HEK293 (cell line): Measurements from ENCODE around the gene FIG4.

Experiments
- BCL6B ChIP-seq: fragments of 450-650 bp; formaldehyde crosslinking; IDR thresholded peaks from 2 replicates; pipeline ENCODE4 v1.5.1; 2017; ENCODE audit warnings: missing biosample characterization, missing genetic modification characterization
- GLI4 ChIP-seq: fragments of 450-650 bp; formaldehyde crosslinking; IDR thresholded peaks from 2 replicates; pipeline ENCODE4 v1.5.1; 2016; ENCODE audit warnings: missing biosample characterization, missing genetic modification characterization
- GLIS2 ChIP-seq: fragments of 450-650 bp; formaldehyde crosslinking; IDR thresholded peaks from 2 replicates; pipeline ENCODE4 v1.5.1; 2016; ENCODE audit warnings: missing biosample characterization, missing genetic modification characterization
- HOXD13 ChIP-seq: sonication (generic); formaldehyde crosslinking; IDR thresholded peaks from 2 replicates; pipeline ENCODE4 v1.8.0; 2022; ENCODE audit warnings: missing genetic modification reagents, borderline replicate concordance
- PRDM4 ChIP-seq: fragments of 450-650 bp; formaldehyde crosslinking; IDR thresholded peaks from 2 replicates; pipeline ENCODE4 v1.5.1; 2017; ENCODE audit warnings: missing biosample characterization, missing genetic modification characterization
- SALL2 ChIP-seq: fragments of 450-650 bp; formaldehyde crosslinking; IDR thresholded peaks from 2 replicates; pipeline ENCODE4 v1.5.0; 2017; ENCODE audit warnings: missing biosample characterization, mild to moderate bottlenecking, missing genetic modification characterization, borderline replicate concordance
- TSHZ1 ChIP-seq: fragments of 450-650 bp; formaldehyde crosslinking; IDR thresholded peaks from 2 replicates; pipeline ENCODE4 v1.5.1; 2016; ENCODE audit warnings: missing biosample characterization, missing genetic modification characterization, borderline replicate concordance
- ZFP3 ChIP-seq: fragments of 450-650 bp; formaldehyde crosslinking; IDR thresholded peaks from 2 replicates; pipeline ENCODE4 v1.5.1; 2016; ENCODE audit warnings: low read depth, missing biosample characterization, missing genetic modification characterization
- ZNF10 ChIP-seq: fragments of 450-650 bp; formaldehyde crosslinking; IDR thresholded peaks from 2 replicates; pipeline ENCODE4 v1.5.1; 2017; ENCODE audit warnings: missing biosample characterization, missing genetic modification characterization
- ZNF114 ChIP-seq: fragments of 450-650 bp; formaldehyde crosslinking; IDR thresholded peaks from 2 replicates; pipeline ENCODE4 v1.5.0; 2017; ENCODE audit warnings: missing biosample characterization, missing genetic modification characterization
- ZNF132 ChIP-seq: fragments of 450-650 bp; formaldehyde crosslinking; IDR thresholded peaks from 2 replicates; pipeline ENCODE4 v1.5.1; 2017; ENCODE audit warnings: missing biosample characterization, missing genetic modification characterization, borderline replicate concordance
- ZNF175 ChIP-seq: fragments of 450-650 bp; formaldehyde crosslinking; IDR thresholded peaks from 2 replicates; pipeline ENCODE4 v1.5.1; 2016; ENCODE audit warnings: missing biosample characterization, missing genetic modification characterization
- ZNF24 ChIP-seq: fragments of 450-650 bp; formaldehyde crosslinking; IDR thresholded peaks from 2 replicates; pipeline ENCODE4 v1.5.1; 2016; ENCODE audit warnings: missing biosample characterization, missing genetic modification characterization
- ZNF248 ChIP-seq: fragments of 450-650 bp; formaldehyde crosslinking; IDR thresholded peaks from 2 replicates; pipeline ENCODE4 v1.5.1; 2017; ENCODE audit warnings: missing biosample characterization, missing genetic modification characterization
- ZNF335 ChIP-seq: fragments of 450-650 bp; formaldehyde crosslinking; conservative IDR thresholded peaks from 2 replicates; pipeline ENCODE4 v1.5.1; 2016; ENCODE audit warnings: missing biosample characterization, missing genetic modification characterization
- ZNF366 ChIP-seq: fragments of 450-650 bp; formaldehyde crosslinking; conservative IDR thresholded peaks from 2 replicates; pipeline ENCODE4 v1.5.1; 2016; ENCODE audit warnings: missing biosample characterization, missing genetic modification characterization
- ZNF423 ChIP-seq: fragments of 450-650 bp; formaldehyde crosslinking; IDR thresholded peaks from 2 replicates; pipeline ENCODE4 v1.5.1; 2016; ENCODE audit warnings: missing biosample characterization, missing genetic modification characterization
- ZNF473 ChIP-seq: fragments of 450-650 bp; formaldehyde crosslinking; IDR thresholded peaks from 2 replicates; pipeline ENCODE4 v1.5.1; 2017; ENCODE audit warnings: missing biosample characterization, missing genetic modification characterization
- ZNF530 ChIP-seq: fragments of 450-650 bp; formaldehyde crosslinking; IDR thresholded peaks from 2 replicates; pipeline ENCODE4 v1.5.1; 2016; ENCODE audit warnings: low read depth, missing biosample characterization, missing genetic modification characterization
- ZNF544 ChIP-seq: fragments of 450-650 bp; formaldehyde crosslinking; IDR thresholded peaks from 2 replicates; pipeline ENCODE4 v1.5.0; 2017; ENCODE audit warnings: missing biosample characterization, missing genetic modification characterization
- ZNF548 ChIP-seq: fragments of 450-650 bp; formaldehyde crosslinking; IDR thresholded peaks from 2 replicates; pipeline ENCODE4 v1.5.1; 2016; ENCODE audit warnings: missing biosample characterization, missing genetic modification characterization
- ZNF549 ChIP-seq: fragments of 450-650 bp; IDR thresholded peaks from 2 replicates; pipeline ENCODE4 v1.5.1; 2018; ENCODE audit warnings: missing biosample characterization, missing genetic modification characterization, mild to moderate bottlenecking, inconsistent platforms, moderate library complexity
- ZNF623 ChIP-seq: fragments of 450-650 bp; formaldehyde crosslinking; IDR thresholded peaks from 2 replicates; pipeline ENCODE4 v1.5.1; 2016; ENCODE audit warnings: missing biosample characterization, missing genetic modification characterization
- ZNF624 ChIP-seq: fragments of 450-650 bp; formaldehyde crosslinking; IDR thresholded peaks from 2 replicates; pipeline ENCODE4 v1.5.1; 2017; ENCODE audit warnings: missing biosample characterization, missing genetic modification characterization
- ZSCAN23 ChIP-seq: fragments of 450-650 bp; formaldehyde crosslinking; IDR thresholded peaks from 2 replicates; pipeline ENCODE4 v1.5.1; 2016; ENCODE audit warnings: missing biosample characterization, missing genetic modification characterization
- ZSCAN4 ChIP-seq: fragments of 450-650 bp; formaldehyde crosslinking; IDR thresholded peaks from 2 replicates; pipeline ENCODE4 v1.5.1; 2017; ENCODE audit warnings: missing biosample characterization, missing genetic modification characterization
- TF ChIP-seq, protein P1 (sequence below): fragments of 450-650 bp; IDR thresholded peaks from 2 replicates; pipeline ENCODE4 v1.5.1; 2018; ENCODE audit warnings: missing biosample characterization, mild to moderate bottlenecking, missing genetic modification characterization
- TF ChIP-seq, protein P2 (sequence below): fragments of 450-650 bp; formaldehyde crosslinking; IDR thresholded peaks from 2 replicates; pipeline ENCODE4 v1.5.1; 2016; ENCODE audit warnings: missing biosample characterization, missing genetic modification characterization
- TF ChIP-seq, protein P3 (sequence below): fragments of 450-650 bp; formaldehyde crosslinking; IDR thresholded peaks from 2 replicates; pipeline ENCODE4 v1.5.1; 2016; ENCODE audit warnings: missing biosample characterization, missing genetic modification characterization

Gene FIG4

DNA sequence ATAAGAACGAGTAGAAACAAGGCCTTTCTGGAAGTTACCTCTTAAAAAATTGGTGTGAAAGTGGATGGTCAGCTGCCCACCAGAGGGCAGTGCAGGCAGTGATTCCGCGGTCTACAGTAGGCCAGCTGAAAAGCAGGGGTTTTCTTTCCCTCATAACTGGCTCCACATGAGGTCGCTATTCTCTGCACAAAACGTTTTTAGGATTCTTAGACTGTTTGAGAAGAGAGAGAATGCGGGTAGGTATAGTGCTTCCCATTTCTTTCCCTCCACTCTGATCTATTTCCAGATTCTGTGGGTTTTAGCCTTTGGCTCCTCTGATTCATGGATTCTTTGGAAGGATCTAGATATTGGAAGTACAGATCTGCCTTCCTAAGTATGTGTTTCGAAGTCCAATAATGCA lies 14.2 kb downstream of the FIG4 start (continued):
- TF ChIP-seq, protein P1, sequence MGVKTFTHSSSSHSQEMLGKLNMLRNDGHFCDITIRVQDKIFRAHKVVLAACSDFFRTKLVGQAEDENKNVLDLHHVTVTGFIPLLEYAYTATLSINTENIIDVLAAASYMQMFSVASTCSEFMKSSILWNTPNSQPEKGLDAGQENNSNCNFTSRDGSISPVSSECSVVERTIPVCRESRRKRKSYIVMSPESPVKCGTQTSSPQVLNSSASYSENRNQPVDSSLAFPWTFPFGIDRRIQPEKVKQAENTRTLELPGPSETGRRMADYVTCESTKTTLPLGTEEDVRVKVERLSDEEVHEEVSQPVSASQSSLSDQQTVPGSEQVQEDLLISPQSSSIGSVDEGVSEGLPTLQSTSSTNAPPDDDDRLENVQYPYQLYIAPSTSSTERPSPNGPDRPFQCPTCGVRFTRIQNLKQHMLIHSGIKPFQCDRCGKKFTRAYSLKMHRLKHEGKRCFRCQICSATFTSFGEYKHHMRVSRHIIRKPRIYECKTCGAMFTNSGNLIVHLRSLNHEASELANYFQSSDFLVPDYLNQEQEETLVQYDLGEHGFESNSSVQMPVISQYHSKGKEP, result 0 out of 2 replicates have a peak, but pooled peaks have one; percentile 5
- TF ChIP-seq ZNF132 (no peak), ZSCAN4 (tag by site-specific recombination) (no peak), ZNF175 (no peak), ZNF623 (tag by site-specific recombination) (no peak), ZNF24 (no peak), SALL2 (tag by site-specific recombination) (no peak), ZNF544 (tag by site-specific recombination) (no peak), ZNF473 (no peak), ZNF624 (tag by site-specific recombination) (no peak), ZFP3 (tag by site-specific recombination) (no peak), GLIS2 (no peak), GLI4 (no peak), PRDM4 (no peak), ZNF335 (tag by site-specific recombination) (no peak), ZNF366 (tag by site-specific recombination) (no peak), ZNF114 (no peak), ZNF10 (tag by site-specific recombination) (no peak), HOXD13 (CRISPR knock-in tag) (no peak), ZNF530 (tag by site-specific recombination) (no peak), ZNF423 (tag by site-specific recombination) (no peak), ZNF548 (tag by site-specific recombination) (no peak), BCL6B (tag by site-specific recombination) (no peak), ZNF248 (no peak), ZSCAN23 (tag by site-specific recombination) (no peak), TSHZ1 (tag by site-specific recombination) (no peak), ZNF549 (tag by site-specific recombination) (no peak)
- TF ChIP-seq, protein P2, sequence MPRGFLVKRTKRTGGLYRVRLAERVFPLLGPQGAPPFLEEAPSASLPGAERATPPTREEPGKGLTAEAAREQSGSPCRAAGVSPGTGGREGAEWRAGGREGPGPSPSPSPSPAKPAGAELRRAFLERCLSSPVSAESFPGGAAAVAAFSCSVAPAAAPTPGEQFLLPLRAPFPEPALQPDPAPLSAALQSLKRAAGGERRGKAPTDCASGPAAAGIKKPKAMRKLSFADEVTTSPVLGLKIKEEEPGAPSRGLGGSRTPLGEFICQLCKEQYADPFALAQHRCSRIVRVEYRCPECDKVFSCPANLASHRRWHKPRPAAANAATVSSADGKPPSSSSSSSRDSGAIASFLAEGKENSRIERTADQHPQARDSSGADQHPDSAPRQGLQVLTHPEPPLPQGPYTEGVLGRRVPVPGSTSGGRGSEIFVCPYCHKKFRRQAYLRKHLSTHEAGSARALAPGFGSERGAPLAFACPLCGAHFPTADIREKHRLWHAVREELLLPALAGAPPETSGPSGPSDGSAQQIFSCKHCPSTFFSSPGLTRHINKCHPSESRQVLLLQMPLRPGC (tag by site-specific recombination), result no peak
- TF ChIP-seq, protein P3, sequence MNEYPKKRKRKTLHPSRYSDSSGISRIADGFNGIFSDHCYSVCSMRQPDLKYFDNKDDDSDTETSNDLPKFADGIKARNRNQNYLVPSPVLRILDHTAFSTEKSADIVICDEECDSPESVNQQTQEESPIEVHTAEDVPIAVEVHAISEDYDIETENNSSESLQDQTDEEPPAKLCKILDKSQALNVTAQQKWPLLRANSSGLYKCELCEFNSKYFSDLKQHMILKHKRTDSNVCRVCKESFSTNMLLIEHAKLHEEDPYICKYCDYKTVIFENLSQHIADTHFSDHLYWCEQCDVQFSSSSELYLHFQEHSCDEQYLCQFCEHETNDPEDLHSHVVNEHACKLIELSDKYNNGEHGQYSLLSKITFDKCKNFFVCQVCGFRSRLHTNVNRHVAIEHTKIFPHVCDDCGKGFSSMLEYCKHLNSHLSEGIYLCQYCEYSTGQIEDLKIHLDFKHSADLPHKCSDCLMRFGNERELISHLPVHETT (tag by site-specific recombination), result no peak
